ENCODE results near the gene RFX2. TPM values are rescaled to one million over a fixed set of nuclear protein-coding genes. Genes with fewer than 3 reads are reported as not detected.
"Not testable (repeated sequence)": the region's sequence is repeated elsewhere in the genome, so short reads cannot be mapped to it uniquely, and the experiment has no call there.

RFX2 gene
- total RNA-seq, 1 experiment from 2014 or later: 2.9 TPM

GRCh38 chr19:5961969-5962945 is 148.0 kb downstream of the RFX2 start:
- Histone ChIP-seq H3K4me3 (ENCODE audit: insufficient read depth, low read depth, low read length) (no peak overlapping the region), H3K36me3 (replicated peaks; ENCODE audit: control insufficient read depth, insufficient read depth, low read length) (no peaks in the 10 kb centered on the region; the same call in 1 of the 2 replicates), H3K27me3 (ENCODE audit: control insufficient read depth, insufficient read depth, low read length) (no peaks in the 10 kb centered on the region)
- DNase-seq: peak; percentile 59

- H3K27me3 ChIP-seq (ENCODE audit: control insufficient read depth, insufficient read depth, low read length); DNase-seq; H3K36me3 ChIP-seq (replicated peaks; ENCODE audit: control insufficient read depth, insufficient read depth, low read length); H3K4me3 ChIP-seq (ENCODE audit: insufficient read depth, low read depth, low read length): not testable (repeated sequence)
These were observed 148.7 kb downstream of the RFX2 start for GRCh38 chr19:5961641-5961968.

- H3K27me3 ChIP-seq (ENCODE audit: control insufficient read depth, insufficient read depth, low read length): no peaks in the 10 kb centered on the region
- H3K36me3 ChIP-seq (replicated peaks; ENCODE audit: control insufficient read depth, insufficient read depth, low read length): no peaks in the 10 kb centered on the region
- DNase-seq: peak; percentile 41
- no peak overlapping the region for H3K4me3 ChIP-seq (ENCODE audit: insufficient read depth, low read depth, low read length)
These were observed 150.0 kb downstream of the RFX2 start for GRCh38 chr19:5960005-5961001.

GRCh38 chr19:5959260-5960004 is 150.9 kb downstream of the RFX2 start:
- H3K4me3 ChIP-seq (ENCODE audit: insufficient read depth, low read depth, low read length): no peak overlapping the region
- DNase-seq: no peak
- H3K27me3 ChIP-seq (ENCODE audit: control insufficient read depth, insufficient read depth, low read length): no peaks in the 10 kb centered on the region
- H3K36me3 ChIP-seq (replicated peaks; ENCODE audit: control insufficient read depth, insufficient read depth, low read length): no peaks in the 10 kb centered on the region

- Histone ChIP-seq H3K4me3 (ENCODE audit: insufficient read depth, low read depth, low read length) (no peak overlapping the region), H3K36me3 (replicated peaks; ENCODE audit: control insufficient read depth, insufficient read depth, low read length) (no peaks in the 10 kb centered on the region), H3K27me3 (ENCODE audit: control insufficient read depth, insufficient read depth, low read length) (no peaks in the 10 kb centered on the region)
- no peak for DNase-seq
These were observed 151.5 kb downstream of the RFX2 start for GRCh38 chr19:5958851-5959122.

- H3K4me3 ChIP-seq (ENCODE audit: insufficient read depth, low read depth, low read length): no peak overlapping the region
- no peaks in the 10 kb centered on the region for H3K27me3 ChIP-seq (ENCODE audit: control insufficient read depth, insufficient read depth, low read length)
- peak; percentile 60 for DNase-seq
- no peaks in the 10 kb centered on the region for H3K36me3 ChIP-seq (replicated peaks; ENCODE audit: control insufficient read depth, insufficient read depth, low read length)
These were observed 152.0 kb downstream of the RFX2 start for GRCh38 chr19:5958074-5958850.

GRCh38 chr19:5957170-5957569 is 153.1 kb downstream of the RFX2 start:
- no peaks in the 10 kb centered on the region for H3K27me3 ChIP-seq (ENCODE audit: control insufficient read depth, insufficient read depth, low read length)
- DNase-seq: peak; percentile 47
- H3K4me3 ChIP-seq (ENCODE audit: insufficient read depth, low read depth, low read length): no peak overlapping the region
- no peaks in the 10 kb centered on the region for H3K36me3 ChIP-seq (replicated peaks; ENCODE audit: control insufficient read depth, insufficient read depth, low read length)

DNA sequence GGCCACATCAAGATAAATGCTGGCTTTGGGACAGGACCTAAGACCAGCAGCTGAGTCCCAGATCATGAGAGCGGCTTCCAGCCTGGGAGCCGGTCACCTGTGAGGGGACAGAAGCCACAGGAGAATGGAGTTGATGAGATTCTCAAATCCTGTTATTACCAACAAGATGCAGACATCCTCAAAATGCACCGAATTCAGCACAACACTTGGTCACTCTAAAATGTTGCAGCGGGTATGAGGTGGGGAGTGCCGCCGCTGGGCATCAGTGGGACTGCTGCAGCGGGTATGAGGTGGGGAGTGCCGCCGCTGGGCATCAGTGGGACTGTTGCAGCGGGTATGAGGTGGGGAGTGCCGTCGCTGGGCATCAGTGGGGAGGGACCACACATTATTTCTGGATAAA is 153.6 kb downstream of the RFX2 start:
- Histone ChIP-seq H3K27me3 (ENCODE audit: control insufficient read depth, insufficient read depth, low read length) (no peaks in the 10 kb centered on the region), H3K4me3 (ENCODE audit: insufficient read depth, low read depth, low read length) (no peak overlapping the region), H3K36me3 (replicated peaks; ENCODE audit: control insufficient read depth, insufficient read depth, low read length) (no peaks in the 10 kb centered on the region)
- no peak for DNase-seq

GRCh38 chr19:5956323-5956722 is 154.0 kb downstream of the RFX2 start:
- H3K4me3 ChIP-seq (ENCODE audit: insufficient read depth, low read depth, low read length): no peak overlapping the region
- no peaks in the 10 kb centered on the region for H3K36me3 ChIP-seq (replicated peaks; ENCODE audit: control insufficient read depth, insufficient read depth, low read length)
- no peak for DNase-seq
- H3K27me3 ChIP-seq (ENCODE audit: control insufficient read depth, insufficient read depth, low read length): no peaks in the 10 kb centered on the region

GRCh38 chr19:5955636-5955935 is 154.7 kb downstream of the RFX2 start:
- no peaks in the 10 kb centered on the region for H3K36me3 ChIP-seq (replicated peaks; ENCODE audit: control insufficient read depth, insufficient read depth, low read length)
- DNase-seq: no peak
- H3K27me3 ChIP-seq (ENCODE audit: control insufficient read depth, insufficient read depth, low read length): no peaks in the 10 kb centered on the region
- H3K4me3 ChIP-seq (ENCODE audit: insufficient read depth, low read depth, low read length): no peak overlapping the region

DNA sequence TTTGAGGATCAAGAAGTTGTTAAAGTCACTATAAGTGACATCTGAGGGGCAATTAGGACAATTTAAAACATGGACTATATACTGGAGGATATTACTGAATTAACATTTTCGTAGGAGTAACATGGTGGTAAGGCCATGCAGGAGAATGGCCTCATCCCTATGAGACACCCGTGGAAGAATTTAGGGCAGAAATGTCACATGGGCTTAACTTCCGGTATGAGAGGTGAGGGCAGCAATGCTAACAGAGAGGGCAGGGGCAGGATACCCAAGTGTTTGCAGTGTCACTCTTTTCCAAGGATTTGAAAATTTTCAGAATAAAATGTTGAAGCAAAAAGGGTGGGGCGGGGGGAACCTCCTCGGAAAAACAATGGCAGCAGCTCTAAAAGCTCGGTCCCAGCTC is 156.0 kb downstream of the RFX2 start:
- Histone ChIP-seq H3K36me3 (replicated peaks; ENCODE audit: control insufficient read depth, insufficient read depth, low read length) (no peaks in the 10 kb centered on the region), H3K27me3 (ENCODE audit: control insufficient read depth, insufficient read depth, low read length) (no peaks in the 10 kb centered on the region), H3K4me3 (ENCODE audit: insufficient read depth, low read depth, low read length) (no peak overlapping the region)
- no peak for DNase-seq

DNA sequence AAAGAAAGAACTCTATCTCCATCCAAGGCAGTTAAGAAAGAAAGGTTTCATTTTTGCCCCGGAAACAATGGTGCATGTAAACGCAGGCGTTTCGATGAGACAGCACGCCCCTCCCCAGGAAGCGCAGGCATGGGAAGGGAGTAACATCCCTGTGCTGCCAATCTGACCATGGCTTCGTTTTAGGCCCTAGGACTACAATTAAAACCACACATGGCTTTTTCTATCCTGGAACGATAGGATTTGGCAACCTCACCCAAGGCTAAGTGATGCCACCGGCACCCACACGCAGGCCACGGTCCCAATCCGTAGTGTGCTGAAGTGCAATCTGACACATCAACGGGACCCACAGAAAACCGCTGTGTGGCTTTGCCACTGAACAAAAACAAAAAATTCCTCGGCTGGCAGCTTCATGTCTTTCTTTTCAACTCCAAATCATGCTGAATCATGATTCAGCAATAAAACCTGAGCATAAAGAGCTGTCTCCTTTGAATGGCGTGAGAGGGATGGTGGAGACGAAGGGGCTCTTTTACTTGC is 156.6 kb downstream of the RFX2 start:
- Histone ChIP-seq H3K4me3 (ENCODE audit: insufficient read depth, low read depth, low read length) (no peak overlapping the region), H3K27me3 (ENCODE audit: control insufficient read depth, insufficient read depth, low read length) (no peaks in the 10 kb centered on the region), H3K36me3 (replicated peaks; ENCODE audit: control insufficient read depth, insufficient read depth, low read length) (no peaks in the 10 kb centered on the region)
- no peak for DNase-seq

DNA sequence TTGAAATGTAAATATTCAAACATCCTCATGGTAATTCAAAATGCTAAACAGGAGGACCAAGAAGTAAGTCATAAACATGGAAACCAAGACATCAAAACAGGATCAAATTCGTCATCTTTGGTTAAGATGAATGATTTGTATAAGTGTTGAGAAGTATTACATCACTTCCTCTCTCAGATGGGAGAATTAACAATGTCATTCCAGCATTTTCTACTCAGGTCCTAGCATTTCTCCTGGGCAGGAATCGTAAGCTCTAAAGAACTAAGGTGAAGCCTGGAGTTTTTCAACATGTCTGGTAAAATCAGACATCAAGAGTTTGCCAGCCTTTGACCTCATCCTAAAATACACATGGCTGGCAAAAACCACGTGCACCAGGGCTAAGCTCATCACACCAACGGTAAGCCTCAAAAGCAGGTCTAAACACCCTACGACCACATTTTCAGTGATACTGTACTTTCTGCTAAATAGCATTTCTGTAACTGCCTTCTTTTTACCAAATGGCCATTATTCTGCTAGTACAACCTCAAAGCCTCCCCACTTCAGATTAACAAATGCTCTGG is 157.2 kb downstream of the RFX2 start:
- H3K36me3 ChIP-seq (replicated peaks; ENCODE audit: control insufficient read depth, insufficient read depth, low read length): no peaks in the 10 kb centered on the region
- H3K4me3 ChIP-seq (ENCODE audit: insufficient read depth, low read depth, low read length): no peak overlapping the region
- no peaks in the 10 kb centered on the region for H3K27me3 ChIP-seq (ENCODE audit: control insufficient read depth, insufficient read depth, low read length)
- DNase-seq: no peak
